LNCaP clone FGC (cell line): ENCODE results near the gene IDH3A.
A peak's percentile ranks its signal among the peaks of the same experiment; 100 is the strongest.

Experiments
- DNase-seq: peaks from one replicate; pipeline ENCODE4 v3.0.0-alpha.2; 2011; ENCODE audit warnings: low read depth
- H3K4me3 ChIP-seq: 2 replicates; pipeline ENCODE4 v1.5.1; 2011; ENCODE audit warnings: mild to moderate bottlenecking, low read depth, low read length, control low read depth
- TF ChIP-seq, protein P1 (sequence below): IDR thresholded peaks from 2 replicates; pipeline ENCODE4 v1.5.1; 2012; ENCODE audit warnings: mild to moderate bottlenecking; ENCODE audit not compliant: control insufficient read depth, insufficient read depth; ENCODE audit errors: extremely low read depth

IDH3A gene

DNA sequence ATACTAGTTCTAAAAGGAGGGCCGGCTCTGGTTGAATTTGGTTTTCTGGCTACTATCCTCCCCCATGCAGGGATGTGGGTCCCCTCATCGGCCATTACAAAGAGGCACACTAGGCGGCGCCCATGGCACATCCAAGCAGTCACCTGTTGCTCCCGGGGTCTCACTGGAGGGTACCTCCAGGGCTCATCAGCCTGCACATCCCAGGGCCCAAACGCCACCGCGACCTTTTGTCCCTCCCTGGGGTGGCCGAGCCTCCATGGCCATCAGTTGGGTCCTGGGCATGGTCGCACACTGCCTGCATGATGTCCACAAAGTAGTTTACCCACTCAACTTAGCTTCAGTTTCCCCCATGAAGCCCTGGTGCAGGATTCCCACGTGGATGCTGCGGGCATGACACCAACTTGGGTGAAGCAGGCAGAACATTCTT, 28.3 kb downstream of the IDH3A start:
- no peak for DNase-seq
- TF ChIP-seq, protein P1, sequence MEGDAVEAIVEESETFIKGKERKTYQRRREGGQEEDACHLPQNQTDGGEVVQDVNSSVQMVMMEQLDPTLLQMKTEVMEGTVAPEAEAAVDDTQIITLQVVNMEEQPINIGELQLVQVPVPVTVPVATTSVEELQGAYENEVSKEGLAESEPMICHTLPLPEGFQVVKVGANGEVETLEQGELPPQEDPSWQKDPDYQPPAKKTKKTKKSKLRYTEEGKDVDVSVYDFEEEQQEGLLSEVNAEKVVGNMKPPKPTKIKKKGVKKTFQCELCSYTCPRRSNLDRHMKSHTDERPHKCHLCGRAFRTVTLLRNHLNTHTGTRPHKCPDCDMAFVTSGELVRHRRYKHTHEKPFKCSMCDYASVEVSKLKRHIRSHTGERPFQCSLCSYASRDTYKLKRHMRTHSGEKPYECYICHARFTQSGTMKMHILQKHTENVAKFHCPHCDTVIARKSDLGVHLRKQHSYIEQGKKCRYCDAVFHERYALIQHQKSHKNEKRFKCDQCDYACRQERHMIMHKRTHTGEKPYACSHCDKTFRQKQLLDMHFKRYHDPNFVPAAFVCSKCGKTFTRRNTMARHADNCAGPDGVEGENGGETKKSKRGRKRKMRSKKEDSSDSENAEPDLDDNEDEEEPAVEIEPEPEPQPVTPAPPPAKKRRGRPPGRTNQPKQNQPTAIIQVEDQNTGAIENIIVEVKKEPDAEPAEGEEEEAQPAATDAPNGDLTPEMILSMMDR: peak; percentile 85
- H3K4me3 ChIP-seq: no peak overlapping the region

DNA sequence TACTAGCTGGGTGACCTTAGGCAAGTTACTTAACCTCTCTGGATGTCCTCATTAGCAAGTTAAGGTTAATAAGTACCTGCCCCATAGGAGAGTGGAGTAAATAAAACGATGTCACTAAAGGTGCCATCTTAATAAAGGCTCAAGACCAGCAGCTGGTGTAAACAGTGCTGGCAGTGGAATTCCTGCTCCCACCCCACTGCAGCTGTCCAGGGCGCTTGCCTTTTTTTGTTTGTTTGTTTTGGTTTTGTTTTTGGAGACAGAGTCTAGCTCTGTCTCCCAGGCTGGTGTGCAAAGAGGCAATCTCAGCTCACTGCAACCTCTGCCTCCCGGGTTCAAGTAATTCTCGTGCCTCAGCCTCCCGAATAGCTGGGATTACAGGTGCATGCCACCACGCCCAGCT, 28.9 kb downstream of the IDH3A start:
- no peak for DNase-seq
- no peak overlapping the region for H3K4me3 ChIP-seq
- TF ChIP-seq, protein P1: no peak

DNA sequence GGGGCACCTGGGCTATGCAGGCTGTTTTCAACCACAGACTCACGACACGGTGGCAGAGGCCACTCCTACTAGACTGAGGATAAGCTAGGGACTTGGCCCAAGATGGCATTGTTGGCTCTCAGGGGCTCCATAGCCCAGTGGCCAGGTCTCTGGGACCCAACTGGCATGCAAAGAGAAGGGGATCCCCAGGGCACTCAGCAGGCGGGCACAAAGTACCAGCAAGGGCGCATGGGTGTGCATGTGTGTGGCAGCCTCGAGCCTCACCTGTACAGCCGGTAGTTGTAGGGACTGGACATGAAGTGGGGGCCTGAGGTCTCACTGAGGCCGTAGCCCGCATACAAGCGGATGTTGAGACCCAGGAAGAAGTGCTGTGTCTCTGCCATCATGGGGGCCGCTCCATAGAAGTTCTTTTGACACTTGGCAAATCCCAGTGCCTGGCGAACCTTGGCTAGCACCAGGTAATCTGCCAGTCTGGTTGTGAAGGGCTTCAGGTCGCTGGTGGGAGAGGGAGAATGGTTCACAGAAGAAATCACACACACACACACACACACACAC, 30.2 kb downstream of the IDH3A start:
- H3K4me3 ChIP-seq: no peak overlapping the region
- DNase-seq: no peak
- TF ChIP-seq, protein P1: no peak

DNA sequence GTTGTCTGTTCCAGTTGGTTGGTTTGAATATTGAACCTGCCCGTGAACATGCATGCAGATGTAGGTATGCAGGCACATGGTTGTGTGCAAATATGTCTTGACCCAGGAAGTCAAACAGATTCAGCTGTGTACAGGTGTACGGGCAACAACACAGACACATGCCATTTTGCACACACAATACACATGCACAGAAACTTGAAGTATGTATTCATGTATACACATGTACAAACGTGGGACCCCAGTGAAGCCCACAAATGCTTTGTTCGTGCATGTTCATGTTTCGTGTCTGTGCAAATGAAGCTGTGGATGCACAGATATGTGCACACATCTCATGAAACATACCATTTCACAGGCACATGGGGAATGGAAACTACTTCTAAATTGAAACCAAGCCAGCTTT, 30.7 kb downstream of the IDH3A start:
- no peak for DNase-seq
- H3K4me3 ChIP-seq: no peak overlapping the region
- TF ChIP-seq, protein P1: no peak

DNA sequence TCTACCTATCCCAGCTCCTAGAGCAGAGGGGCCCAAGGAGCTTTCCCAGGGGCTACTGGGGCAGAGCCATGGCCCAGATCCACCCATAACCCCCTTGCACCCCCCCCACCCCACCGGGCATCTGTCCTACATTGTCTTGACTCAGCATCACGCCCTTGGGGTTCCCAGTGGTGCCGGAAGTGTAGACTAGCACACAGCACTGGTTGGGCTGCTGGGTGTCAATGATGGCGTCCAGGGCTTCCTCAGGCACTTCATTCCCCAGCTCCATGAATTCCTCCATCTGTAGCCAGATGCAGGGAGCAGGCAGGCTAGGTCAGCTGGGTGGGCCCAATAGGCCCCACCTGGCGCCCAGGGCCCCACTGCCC, 33.2 kb downstream of the IDH3A start:
- H3K4me3 ChIP-seq: no peak overlapping the region
- DNase-seq: no peak
- TF ChIP-seq, protein P1: no peak

DNA sequence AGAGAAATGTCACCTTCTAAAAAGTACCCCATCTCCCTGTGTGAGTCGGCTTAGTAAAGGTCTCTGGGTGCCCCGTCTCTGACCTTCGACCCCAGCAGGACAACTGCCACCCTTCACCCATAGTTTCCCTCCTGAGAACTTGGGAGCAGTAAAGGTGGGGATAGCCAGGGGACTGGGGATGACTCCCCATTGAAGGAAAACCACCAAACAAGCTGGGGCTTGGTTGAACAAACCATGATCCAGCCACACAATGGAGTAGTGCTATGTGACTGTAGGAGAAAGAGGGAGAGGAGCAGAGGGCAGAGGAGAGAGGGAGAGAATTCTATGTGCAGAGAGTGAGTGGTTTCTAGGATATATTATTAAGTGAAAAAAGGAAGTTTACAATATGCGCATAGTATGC, 33.7 kb downstream of the IDH3A start:
- H3K4me3 ChIP-seq: no peak overlapping the region
- DNase-seq: no peak
- TF ChIP-seq, protein P1: no peak
